ENCODE results near the gene SSBP4. TPM values are rescaled to one million over a fixed set of nuclear protein-coding genes. Genes with fewer than 3 reads are reported as not detected.
"Not testable (repeated sequence)": the region's sequence is repeated elsewhere in the genome, so short reads cannot be mapped to it uniquely, and the experiment has no call there.

Gene SSBP4
- polyA plus RNA-seq (ENCODE audit: insufficient read length), result 57.8 TPM
- long read RNA-seq, donor 1, transcript SSBP4-202 (17 exons, 1,721 nt), result major isoform, 15 of 46 reads
- long read RNA-seq, donor 1, transcript SSBP4-206 (3 exons, 793 nt), result major isoform, 15 of 46 reads
- long read RNA-seq, donor 1, partial matches to known transcripts, result 11 of 46 reads
- long read RNA-seq, donor 1, other reads (novel, unspliced or antisense), result 0 of 46 reads
- long read RNA-seq, donor 2, transcript SSBP4-206 (3 exons, 793 nt), result minor isoform, 8 of 31 reads
- long read RNA-seq, donor 2, transcript SSBP4-202 (17 exons, 1,721 nt), result major isoform, 9 of 31 reads
- long read RNA-seq, donor 2, partial matches to known transcripts, result 5 of 31 reads
- long read RNA-seq, donor 2, other reads (novel, unspliced or antisense), result 8 of 31 reads
- long read RNA-seq, donor 3, transcript SSBP4-202 (17 exons, 1,721 nt), result minor isoform, 9 of 181 reads
- long read RNA-seq, donor 3, transcript SSBP4-206 (3 exons, 793 nt), result major isoform, 12 of 181 reads
- long read RNA-seq, donor 3, partial matches to known transcripts, result 129 of 181 reads
- long read RNA-seq, donor 3, other reads (novel, unspliced or antisense), result 28 of 181 reads
- long read RNA-seq, donor 4, partial matches to known transcripts, result 9 of 12 reads
- long read RNA-seq, donor 4, other reads (novel, unspliced or antisense), result 0 of 12 reads
- long read RNA-seq, donor 5, transcript SSBP4-206 (3 exons, 793 nt), result major isoform, 18 of 253 reads
- long read RNA-seq, donor 5, transcript SSBP4-202 (17 exons, 1,721 nt), result minor isoform, 12 of 253 reads
- long read RNA-seq, donor 5, partial matches to known transcripts, result 117 of 253 reads
- long read RNA-seq, donor 5, other reads (novel, unspliced or antisense), result 104 of 253 reads
- long read RNA-seq, donor 6, transcript SSBP4-202 (17 exons, 1,721 nt), result minor isoform, 12 of 63 reads
- long read RNA-seq, donor 6, transcript SSBP4-206 (3 exons, 793 nt), result major isoform, 30 of 63 reads
- long read RNA-seq, donor 6, partial matches to known transcripts, result 8 of 63 reads
- long read RNA-seq, donor 6, other reads (novel, unspliced or antisense), result 9 of 63 reads
- long read RNA-seq, donor 7, transcript SSBP4-202 (17 exons, 1,721 nt), result minor isoform, 17 of 69 reads
- long read RNA-seq, donor 7, transcript SSBP4-206 (3 exons, 793 nt), result major isoform, 22 of 69 reads
- long read RNA-seq, donor 7, partial matches to known transcripts, result 20 of 69 reads
- long read RNA-seq, donor 7, other reads (novel, unspliced or antisense), result 6 of 69 reads
- long read RNA-seq, donor 8, partial matches to known transcripts, result 23 of 49 reads
- long read RNA-seq, donor 8, other reads (novel, unspliced or antisense), result 19 of 49 reads

DNA sequence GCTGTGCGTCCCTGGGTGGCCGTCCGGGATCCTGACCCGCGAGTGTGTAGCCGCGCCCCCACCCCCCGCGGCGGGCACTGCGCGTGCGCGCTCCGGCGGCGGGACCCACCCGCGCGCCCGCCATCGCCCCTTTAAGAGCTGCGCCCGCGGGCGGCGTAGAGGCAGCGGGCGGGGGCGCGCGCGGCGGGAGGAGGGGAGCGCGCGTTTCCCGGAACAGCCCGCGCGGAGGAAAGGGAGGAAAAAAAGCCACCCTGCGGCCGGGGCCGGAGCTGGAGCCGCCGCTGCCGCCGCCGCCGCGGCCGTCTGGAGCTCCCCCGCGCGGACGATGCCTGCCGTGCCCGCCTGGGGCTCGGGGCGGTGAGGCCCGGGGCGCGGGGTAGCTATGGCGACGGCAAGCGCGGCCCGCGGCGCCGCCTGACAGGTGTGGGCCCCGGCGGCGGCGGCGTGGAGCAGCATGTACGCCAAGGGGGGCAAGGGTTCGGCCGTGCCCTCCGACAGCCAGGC, at the start of gene SSBP4:
Gene SSBP4, plus strand, starts transcription at position 204 of the 504 bp plus-strand sequence. Its CDS starts 251 bp downstream, at position 455.
- DNase-seq, result peak; percentile 79

DNA sequence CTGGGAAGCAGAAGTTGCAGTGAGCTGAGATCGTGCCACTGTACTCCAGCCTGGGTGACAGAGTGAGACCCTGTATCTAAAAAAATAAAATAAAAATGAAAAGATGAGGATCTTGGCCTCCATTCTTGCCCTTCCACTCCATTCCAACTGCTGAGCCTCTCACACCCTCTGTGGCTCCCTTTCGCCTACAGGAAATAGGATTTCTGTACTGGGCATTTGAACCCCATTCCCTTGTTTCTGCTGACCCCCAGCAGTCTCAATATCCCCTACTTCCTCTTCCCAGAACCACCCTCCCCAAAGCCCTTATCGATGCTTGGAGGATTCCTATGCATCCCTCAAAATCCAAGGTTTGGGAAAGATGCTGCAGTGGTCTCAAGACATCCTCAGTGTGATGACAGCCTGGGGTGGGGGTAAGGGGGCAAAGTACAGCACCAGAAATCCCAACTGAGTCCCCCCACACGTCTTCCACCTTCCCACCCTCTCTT, 45.7 kb upstream of the SSBP4 start:
- no peak for DNase-seq

DNA sequence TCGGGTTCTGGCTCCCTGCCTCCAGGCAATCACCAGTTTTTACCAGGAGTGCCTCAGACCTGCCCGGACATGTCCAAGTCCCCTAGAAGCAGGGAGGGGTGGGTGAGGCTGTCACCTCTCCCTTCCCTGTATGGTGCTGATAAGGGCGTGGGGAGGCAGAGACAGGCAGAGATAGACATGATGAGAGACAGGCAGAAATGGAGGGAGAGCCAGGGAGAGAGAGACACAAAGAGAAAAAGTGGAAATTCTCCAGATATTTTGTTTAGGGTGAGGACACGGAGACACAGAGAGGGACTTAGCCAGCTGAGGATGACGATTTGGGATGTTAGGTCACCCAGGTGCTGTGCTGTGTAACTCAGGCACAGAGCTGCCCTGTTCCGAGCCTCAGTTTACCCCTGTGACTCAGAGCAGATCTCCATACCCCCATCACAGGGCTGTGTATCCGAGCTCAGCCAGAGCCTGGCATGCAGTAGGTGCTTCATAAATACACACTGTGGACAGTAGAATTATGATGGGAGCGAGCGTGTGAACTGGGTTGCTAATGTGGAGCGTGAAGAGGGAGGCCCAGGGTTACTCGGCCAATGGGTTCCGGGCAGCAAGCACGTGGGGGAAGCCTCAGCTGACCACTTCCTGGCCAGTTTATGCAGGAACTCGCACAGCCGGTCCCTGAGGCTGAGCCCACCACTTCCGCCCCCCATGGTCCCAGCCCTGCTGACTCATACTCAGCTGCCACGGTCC, 45.1 kb upstream of the SSBP4 start:
- DNase-seq, result peak; percentile 82

DNA sequence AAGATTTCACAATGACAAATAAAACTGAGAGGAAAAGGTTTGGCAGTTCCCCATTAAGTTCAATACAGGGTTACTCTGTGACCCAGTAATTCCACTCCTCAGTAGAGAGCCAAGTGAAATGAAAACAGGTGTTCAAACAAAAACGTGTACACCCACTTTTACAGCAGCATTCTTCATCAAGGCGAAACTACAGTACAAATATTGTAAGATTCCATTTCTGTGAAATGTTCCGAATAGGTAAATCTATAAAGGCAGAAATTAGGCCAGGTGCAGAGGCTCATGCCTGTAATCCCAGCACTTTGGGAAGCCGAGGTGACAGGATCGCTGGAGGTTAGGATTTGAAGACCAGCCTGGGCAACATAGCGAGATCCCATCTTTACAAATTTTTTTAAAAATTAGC, 42.2 kb upstream of the SSBP4 start:
- DNase-seq, result no peak

DNA sequence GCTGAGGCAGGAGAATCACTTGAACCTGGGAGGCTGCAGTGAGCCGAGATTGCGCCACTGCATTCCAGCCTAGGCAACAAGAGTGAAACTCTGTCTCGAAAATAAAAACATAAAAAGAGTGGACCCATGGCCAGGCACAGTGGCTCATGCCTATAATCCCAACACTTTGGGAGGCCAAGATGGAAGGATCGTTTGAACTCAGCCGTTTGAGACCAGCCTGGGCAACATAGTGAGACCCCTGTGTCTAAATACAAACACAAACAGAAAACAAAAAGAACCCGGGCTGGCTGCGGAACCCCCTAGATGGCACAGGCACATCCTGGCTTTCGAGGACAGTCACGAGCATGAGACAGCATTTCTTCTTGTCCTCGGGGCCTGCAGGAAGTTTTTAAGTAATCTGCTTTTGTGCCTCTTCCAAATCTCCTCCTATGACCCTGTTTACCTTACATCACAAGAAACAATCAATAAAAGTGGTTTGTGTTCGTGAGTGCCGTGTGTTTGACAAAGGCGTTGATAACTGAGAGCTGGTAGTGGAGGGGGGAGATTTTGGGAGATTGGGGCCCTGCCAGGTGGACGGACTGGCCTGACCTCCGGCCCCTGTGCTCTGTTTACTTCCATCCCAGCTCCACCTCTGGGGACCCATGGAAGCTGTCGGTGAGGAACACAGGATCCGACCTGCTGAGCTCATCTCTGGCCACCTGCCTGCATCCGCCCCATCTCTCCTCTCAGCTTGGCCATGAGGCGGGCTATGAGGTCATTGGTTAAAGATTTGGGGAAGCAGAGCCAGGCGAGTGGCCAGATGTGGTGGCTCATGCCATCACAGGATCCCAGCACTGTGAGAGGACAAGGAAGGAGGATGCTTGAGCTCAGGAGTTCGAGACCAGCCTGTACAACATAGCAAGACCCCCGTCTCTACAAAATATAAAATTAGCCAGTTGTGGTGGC, 39.1 kb upstream of the SSBP4 start:
- no peak for DNase-seq

DNA sequence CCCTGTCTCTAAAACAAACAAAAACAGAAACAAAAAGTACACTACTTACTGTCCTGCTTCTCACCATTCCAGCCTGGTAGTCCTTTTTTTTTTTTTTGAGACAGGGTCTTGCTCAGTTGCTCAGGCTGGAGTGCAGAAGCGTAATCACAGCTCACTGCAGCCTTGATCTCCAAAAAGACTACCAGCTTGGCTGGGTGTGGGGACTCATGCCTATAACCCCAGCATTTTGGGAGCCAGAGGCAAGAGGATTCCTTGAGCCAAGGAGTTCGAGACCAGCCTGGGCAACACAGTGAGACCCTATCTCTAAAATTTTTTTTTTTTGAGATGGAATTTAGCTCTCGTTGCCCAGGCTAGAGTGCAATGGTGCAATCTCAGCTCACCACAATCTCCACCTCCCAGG, 38.4 kb upstream of the SSBP4 start:
- DNase-seq, result no peak

DNA sequence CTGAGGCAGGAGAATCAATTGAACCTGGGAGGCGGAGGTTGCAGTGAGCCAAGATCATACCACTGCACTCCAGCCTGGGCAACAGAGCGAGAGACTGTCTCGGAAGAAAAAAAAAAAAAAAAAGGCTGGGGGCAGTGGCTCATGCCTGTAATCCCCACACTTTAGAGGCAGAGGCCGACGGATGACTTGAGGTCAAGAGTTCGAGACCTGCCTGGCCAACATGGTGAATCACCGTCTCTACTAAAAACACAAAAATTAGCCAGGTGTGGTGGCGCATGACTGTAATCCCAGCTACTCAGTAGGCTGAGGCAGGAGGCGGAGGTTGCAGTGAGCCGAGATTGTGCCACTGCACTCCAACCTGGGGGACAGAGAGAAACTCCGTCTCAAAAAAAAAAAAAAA, 35.6 kb upstream of the SSBP4 start:
- DNase-seq, result not testable (repeated sequence)

DNA sequence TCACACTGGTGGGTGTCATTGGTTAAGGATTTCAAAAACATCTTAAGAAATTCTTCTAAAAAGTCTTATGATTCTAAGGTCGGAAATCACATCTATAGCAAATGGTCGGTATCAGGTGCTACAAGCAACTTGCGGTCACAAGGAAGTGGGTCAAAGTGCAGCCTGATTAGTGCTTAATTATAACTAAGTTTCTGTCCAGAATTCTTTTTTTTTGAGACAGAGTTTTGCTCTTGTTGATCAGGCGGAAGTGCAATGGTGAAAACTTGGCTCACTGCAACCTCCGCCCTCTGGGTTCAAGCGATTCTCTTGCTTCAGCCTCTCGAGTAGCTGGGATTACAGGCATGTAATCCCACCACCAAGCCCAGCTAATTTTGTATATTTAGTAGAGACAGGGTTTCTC, 34.4 kb upstream of the SSBP4 start:
- no peak for DNase-seq

DNA sequence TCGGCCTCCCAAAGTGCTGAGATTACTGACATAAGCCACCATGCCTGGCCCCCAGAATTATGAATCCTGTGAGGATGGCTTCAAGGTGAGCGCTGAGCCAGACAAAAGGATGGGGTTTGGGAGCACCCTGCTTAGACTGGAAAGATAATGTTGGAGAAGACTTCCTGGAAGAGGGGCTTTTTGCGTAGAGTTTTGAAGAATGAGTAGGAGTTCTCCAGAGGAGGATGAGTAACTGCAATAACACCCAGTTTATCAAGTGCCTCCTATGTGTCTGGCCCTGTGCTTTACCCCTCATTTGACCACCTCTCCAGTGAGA, 33.9 kb upstream of the SSBP4 start:
- no peak for DNase-seq

DNA sequence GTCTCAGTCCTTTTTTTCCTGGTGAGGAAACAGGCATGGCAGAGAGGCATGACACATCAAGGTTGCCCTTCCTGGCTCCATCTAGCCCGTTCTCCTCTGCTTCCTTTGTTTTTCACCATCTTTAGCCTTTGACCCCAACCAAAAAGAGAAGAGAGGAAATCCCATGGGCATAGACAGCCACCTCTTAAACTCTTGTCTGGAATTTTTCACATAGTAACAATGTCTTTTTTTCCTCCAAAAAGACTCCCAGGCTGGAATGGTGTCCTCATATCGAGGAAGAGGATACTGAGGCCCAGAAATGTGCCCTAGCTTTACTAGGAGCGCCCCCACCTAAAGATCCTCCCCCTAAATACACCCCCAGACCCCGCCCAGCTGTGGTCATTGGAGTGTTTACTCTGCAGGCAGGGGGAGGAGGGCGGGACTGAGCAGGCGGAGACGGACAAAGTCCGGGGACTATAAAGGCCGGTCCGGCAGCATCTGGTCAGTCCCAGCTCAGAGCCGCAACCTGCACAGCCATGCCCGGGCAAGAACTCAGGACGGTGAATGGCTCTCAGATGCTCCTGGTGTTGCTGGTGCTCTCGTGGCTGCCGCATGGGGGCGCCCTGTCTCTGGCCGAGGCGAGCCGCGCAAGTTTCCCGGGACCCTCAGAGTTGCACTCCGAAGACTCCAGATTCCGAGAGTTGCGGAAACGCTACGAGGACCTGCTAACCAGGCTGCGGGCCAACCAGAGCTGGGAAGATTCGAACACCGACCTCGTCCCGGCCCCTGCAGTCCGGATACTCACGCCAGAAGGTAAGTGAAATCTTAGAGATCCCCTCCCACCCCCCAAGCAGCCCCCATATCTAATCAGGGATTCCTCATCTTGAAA, 33.3 kb upstream of the SSBP4 start, which contains the start of gene GDF15:
Gene GDF15, plus strand, starts transcription at position 484 of the 868 bp plus-strand sequence. Its CDS starts 32 bp downstream, at position 516.
- no peak for DNase-seq

DNA sequence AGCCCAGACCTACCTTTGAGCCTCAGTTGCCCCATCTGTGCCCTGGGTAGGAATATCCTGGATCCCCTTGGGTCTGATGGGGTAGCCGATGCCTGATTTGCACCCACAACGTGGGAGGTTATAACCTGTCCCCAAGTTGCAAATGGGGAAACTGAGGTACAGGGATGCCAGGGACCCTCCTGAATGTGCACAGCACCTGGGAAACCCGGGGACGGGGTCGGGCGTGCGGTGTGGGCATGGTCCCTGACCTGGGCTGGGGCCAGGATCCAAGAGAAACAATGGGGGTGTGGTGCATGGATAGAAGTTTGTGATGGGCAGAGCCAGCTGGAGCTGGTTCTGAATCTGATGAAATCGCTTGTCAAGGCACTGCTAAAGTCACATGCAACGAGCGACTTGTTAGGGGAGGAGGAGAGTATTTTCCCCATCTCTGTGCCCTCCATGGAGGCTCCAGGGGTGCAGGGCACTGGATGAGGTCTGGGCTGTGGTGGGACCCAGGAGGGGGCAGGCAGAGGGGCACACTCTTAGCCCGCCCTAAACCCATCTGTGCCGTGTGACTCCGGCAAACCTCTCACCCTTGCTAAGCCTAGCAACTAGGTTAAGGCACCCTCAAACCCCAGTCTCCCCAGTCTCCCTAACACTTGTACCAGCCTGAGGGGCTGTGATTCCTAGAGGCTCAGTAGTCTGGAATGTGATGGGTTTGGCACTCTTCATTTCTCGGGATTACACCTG, 32.5 kb upstream of the SSBP4 start:
- DNase-seq, result no peak

DNA sequence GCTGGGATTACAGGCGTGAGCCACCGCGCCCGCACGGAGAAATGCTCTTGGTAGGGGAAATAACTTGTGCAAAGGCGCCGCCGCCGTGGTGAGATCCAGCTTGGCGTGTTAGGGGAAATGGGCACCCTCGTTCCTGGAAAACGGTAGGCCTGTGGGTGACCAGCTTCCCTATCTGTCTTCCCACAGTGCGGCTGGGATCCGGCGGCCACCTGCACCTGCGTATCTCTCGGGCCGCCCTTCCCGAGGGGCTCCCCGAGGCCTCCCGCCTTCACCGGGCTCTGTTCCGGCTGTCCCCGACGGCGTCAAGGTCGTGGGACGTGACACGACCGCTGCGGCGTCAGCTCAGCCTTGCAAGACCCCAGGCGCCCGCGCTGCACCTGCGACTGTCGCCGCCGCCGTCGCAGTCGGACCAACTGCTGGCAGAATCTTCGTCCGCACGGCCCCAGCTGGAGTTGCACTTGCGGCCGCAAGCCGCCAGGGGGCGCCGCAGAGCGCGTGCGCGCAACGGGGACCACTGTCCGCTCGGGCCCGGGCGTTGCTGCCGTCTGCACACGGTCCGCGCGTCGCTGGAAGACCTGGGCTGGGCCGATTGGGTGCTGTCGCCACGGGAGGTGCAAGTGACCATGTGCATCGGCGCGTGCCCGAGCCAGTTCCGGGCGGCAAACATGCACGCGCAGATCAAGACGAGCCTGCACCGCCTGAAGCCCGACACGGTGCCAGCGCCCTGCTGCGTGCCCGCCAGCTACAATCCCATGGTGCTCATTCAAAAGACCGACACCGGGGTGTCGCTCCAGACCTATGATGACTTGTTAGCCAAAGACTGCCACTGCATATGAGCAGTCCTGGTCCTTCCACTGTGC, 30.9 kb upstream of the SSBP4 start:
- DNase-seq, result peak; percentile 82

DNA sequence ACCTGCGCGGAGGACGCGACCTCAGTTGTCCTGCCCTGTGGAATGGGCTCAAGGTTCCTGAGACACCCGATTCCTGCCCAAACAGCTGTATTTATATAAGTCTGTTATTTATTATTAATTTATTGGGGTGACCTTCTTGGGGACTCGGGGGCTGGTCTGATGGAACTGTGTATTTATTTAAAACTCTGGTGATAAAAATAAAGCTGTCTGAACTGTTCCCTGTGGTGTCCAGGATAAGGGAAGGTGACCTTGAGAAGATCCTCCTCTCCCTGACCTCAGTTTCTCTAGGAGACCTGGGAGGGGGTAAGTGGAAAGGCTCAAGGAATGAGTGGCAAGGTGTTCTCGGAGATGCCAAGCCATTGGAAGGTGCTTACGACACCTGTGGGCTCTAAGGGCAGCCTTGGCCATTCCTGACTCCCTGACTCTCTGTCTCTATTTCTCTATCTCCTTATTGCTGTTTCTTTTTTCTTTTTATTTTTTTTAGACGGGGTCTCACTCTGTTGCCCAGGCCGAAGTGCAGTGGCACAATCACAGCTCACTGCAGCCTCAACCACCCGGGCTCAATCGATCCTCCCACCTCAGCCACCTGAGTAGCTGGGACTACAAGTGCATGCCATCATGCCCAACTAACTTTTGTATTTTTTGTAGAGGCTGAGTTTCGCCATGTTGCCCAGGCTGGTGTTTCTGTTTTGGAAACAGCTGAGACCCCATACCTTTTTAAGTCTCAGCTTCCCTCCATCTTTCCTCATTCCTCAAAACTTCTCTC, 30.1 kb upstream of the SSBP4 start:
- no peak for DNase-seq

DNA sequence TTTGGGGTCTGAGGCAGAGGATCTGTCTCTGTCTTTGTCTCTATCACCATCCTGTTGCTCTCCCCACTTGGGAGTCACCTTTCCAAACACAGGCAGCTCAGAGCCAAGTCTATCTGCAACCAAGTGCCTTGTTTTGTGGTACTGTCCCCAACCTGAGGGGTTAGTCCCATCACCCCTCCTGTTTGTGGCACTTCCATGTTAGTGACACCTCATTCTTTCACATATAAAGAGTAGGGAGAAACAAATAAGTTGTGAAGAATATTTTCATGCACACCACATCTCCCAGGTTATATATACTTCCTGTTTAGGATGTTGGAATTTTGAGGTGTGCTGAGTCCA, 29.5 kb upstream of the SSBP4 start:
- DNase-seq, result no peak

DNA sequence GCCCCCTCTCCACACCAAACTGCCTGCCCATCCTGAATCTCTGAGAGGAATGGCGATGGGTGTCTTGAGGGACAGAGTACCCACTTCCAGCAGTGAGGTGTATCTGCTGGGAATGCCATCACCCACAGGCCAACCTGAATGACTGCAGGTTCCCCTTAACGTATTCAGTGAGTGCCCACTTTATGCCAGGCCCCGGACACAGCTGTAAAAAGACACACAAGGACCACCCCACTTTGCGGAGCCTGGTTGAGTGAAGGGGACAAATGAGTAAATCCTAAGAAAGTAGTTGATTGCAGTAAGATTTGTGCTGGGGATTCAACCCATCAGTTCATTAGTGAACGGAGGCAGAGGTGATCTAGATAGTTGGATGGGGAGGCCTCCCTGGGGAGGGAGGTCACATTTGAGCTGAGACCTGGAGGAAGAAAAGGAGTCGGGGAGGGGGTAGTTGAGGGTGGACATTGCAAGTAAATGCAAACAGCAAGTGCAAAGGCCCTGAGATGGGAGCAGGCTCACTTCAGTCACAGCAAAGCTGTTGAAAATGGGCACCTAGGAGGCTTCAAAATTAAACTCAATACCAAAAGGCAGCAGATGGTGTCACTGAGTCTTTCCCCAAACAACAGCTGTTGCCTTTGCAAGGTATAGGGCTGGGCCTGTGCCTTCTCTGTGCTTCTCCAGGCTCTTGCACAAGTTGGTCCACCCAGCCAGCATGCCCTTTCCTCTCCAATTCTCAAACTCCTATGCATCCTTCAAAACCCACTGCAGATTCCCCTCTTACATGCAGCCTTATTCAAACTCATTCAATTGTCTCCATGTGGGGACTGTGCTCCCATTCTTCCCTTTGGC, 28.9 kb upstream of the SSBP4 start:
- DNase-seq, result no peak
